Prostate gland (tissue), 2 donors: ENCODE data around the gene FURIN.

Experiments used
- CTCF ChIP-seq, 4 experiments: fragments of 200-600 bp in 2 of 4; fragments of 450-650 bp in 2 of 4; sonication (generic) in 2 of 4; IDR thresholded peaks; 1 replicate in 3 of 4; 2 replicates in 1 of 4; pipeline ENCODE4 v1.5.1; 2016 to 2019; ENCODE audit warnings: antibody characterized with exemption in 4 of 4, mild to moderate bottlenecking in 2 of 4, moderate library complexity in 2 of 4
- POLR2A ChIP-seq: fragments of 450-650 bp; IDR thresholded peaks from one replicate; pipeline ENCODE4 v1.6.1; 2016; ENCODE audit warnings: antibody characterized with exemption, mild to moderate bottlenecking
- POLR2AphosphoS5 ChIP-seq: sonication (generic); formaldehyde crosslinking; IDR thresholded peaks from one replicate; pipeline ENCODE4 v1.6.1; 2017; ENCODE audit warnings: antibody characterized with exemption

- no peak for TF ChIP-seq CTCF (IDR thresholded peaks at IDR 0.05)
- no peak for TF ChIP-seq POLR2A
- TF ChIP-seq POLR2AphosphoS5: no peak
Observed at GRCh38 chr15:90844696-90845095, 23.7 kb upstream of the FURIN start.
